ENCODE results near the gene XRCC4.

The XRCC4 gene

DNA sequence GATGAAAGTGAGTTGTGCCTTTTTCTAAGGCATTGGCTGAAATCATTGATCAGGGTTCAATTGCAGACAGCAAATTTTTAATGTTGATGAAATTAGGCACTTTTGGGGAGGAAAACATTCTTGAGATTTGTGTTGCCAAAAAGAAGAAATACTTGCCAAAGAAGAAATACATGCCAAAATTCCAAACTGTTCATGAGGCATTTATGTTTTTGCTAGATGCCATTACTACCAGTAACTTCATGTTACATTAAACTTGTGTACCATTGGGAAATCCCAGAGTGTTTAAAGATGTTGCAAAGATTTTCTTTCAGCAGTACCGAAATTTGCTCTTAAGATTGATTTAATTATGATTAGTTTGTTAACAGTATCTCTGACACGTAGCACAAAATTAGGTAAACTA is 7.0 kb downstream of the XRCC4 start:
- H3K79me1 ChIP-seq (ENCODE audit: low read depth, low read length), result no peaks in the 10 kb centered on the region
- WGBS, 2 donors (ENCODE audit: extremely low coverage in 2 of 2, insufficient read length in 2 of 2, insufficient replicate concordance in 1 of 2), result no CpG with 5 or more reads among the region's 2 CpGs
- H2AFZ ChIP-seq (ENCODE audit: low read length), result no peak overlapping the region
- no peak overlapping the region for H4K8ac ChIP-seq (ENCODE audit: low read depth, low read length)
- H3K27me3 ChIP-seq (ENCODE audit: control insufficient read depth in 3 of 3, insufficient read depth in 3 of 3, low read depth in 1 of 3, low read length in 3 of 3), result no peaks in the 10 kb centered on the region
- H4K91ac ChIP-seq (ENCODE audit: low read depth, low read length, poor library complexity), result no peak overlapping the region
- no peak for DNase-seq (ENCODE audit: low spot score)
- no peak overlapping the region for H3K27ac ChIP-seq (replicated peaks; ENCODE audit: low read length)
- H3K9ac ChIP-seq (ENCODE audit: low read depth, low read length, poor library complexity), result no peak overlapping the region
- no peak overlapping the region for H3K23ac ChIP-seq (ENCODE audit: low read depth, low read length, poor library complexity)
- no peak overlapping the region for H3K14ac ChIP-seq (ENCODE audit: low read length)
- H3K4me2 ChIP-seq (ENCODE audit: insufficient read depth, low read length, poor library complexity, severe bottlenecking), result no peak overlapping the region
- no peak overlapping the region for H2BK120ac ChIP-seq (ENCODE audit: low read depth, low read length)
- H3K4me1 ChIP-seq (ENCODE audit: control insufficient read depth in 2 of 2, insufficient read depth in 1 of 2, low read depth in 1 of 2, low read length in 2 of 2), result no peaks in the 10 kb centered on the region
- no peak overlapping the region for H3K18ac ChIP-seq (ENCODE audit: low read length)
- H3K36me3 ChIP-seq (replicated peaks in 1 of 2; ENCODE audit: control insufficient read depth in 2 of 2, insufficient read depth in 2 of 2, low read length in 2 of 2), result no peaks in the 10 kb centered on the region
- no peak overlapping the region for H2BK5ac ChIP-seq (ENCODE audit: low read length)
- no peaks in the 10 kb centered on the region for H3K9me3 ChIP-seq (replicated peaks in 1 of 2; ENCODE audit: control insufficient read depth in 2 of 2, insufficient read depth in 1 of 2, low read depth in 1 of 2, low read length in 2 of 2)
- H3K4ac ChIP-seq (ENCODE audit: low read length), result no peak overlapping the region
- H2BK15ac ChIP-seq (ENCODE audit: low read length), result no peak overlapping the region
- no peak overlapping the region for H2BK12ac ChIP-seq (ENCODE audit: low read length)
- no peak overlapping the region for H2AK5ac ChIP-seq (ENCODE audit: low read depth, low read length)
- H3K4me3 ChIP-seq (ENCODE audit: low read length in 2 of 2), result no peak overlapping the region

DNA sequence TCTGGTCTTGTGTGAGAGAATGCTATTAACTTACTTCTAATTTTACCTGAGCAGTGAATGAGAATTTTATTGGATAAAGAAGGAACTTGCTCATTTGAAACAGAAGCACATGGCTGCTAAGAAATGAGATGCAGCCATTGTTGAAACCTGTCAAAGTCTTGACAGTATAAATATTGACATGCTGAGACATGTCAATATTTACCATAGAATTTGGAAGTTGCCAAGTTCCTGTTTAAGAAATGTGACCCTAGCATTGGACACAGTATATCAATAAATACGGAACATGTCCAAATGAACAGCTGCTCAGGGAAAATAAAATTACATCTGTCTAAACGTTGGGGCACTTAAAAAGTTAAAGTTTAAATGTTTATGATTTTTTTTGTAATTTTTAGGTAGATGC is 7.8 kb downstream of the XRCC4 start:
- no peak overlapping the region for H2AK5ac ChIP-seq (ENCODE audit: low read depth, low read length)
- H3K18ac ChIP-seq (ENCODE audit: low read length), result no peak overlapping the region
- no peak overlapping the region for H3K23ac ChIP-seq (ENCODE audit: low read depth, low read length, poor library complexity)
- no peak overlapping the region for H2BK120ac ChIP-seq (ENCODE audit: low read depth, low read length)
- H3K14ac ChIP-seq (ENCODE audit: low read length), result no peak overlapping the region
- no peak overlapping the region for H3K9ac ChIP-seq (ENCODE audit: low read depth, low read length, poor library complexity)
- no peak overlapping the region for H4K8ac ChIP-seq (ENCODE audit: low read depth, low read length)
- H3K27ac ChIP-seq (replicated peaks; ENCODE audit: low read length), result no peak overlapping the region
- H4K91ac ChIP-seq (ENCODE audit: low read depth, low read length, poor library complexity), result no peak overlapping the region
- H3K36me3 ChIP-seq (replicated peaks in 1 of 2; ENCODE audit: control insufficient read depth in 2 of 2, insufficient read depth in 2 of 2, low read length in 2 of 2), result no peaks in the 10 kb centered on the region
- H2BK12ac ChIP-seq (ENCODE audit: low read length), result no peak overlapping the region
- H3K4me1 ChIP-seq (ENCODE audit: control insufficient read depth in 2 of 2, insufficient read depth in 1 of 2, low read depth in 1 of 2, low read length in 2 of 2), result no peaks in the 10 kb centered on the region
- WGBS, 2 donors (ENCODE audit: extremely low coverage in 2 of 2, insufficient read length in 2 of 2, insufficient replicate concordance in 1 of 2), result no CpG with 5 or more reads among the region's 2 CpGs
- H3K9me3 ChIP-seq (replicated peaks in 1 of 2; ENCODE audit: control insufficient read depth in 2 of 2, insufficient read depth in 1 of 2, low read depth in 1 of 2, low read length in 2 of 2), result peaks cover 0 to 4% of the 10 kb centered on the region in 2 donors
- H2BK15ac ChIP-seq (ENCODE audit: low read length), result no peak overlapping the region
- H3K27me3 ChIP-seq (ENCODE audit: control insufficient read depth in 3 of 3, insufficient read depth in 3 of 3, low read depth in 1 of 3, low read length in 3 of 3), result no peaks in the 10 kb centered on the region
- no peak overlapping the region for H3K4me3 ChIP-seq (ENCODE audit: low read length in 2 of 2)
- H2BK5ac ChIP-seq (ENCODE audit: low read length), result no peak overlapping the region
- no peaks in the 10 kb centered on the region for H3K79me1 ChIP-seq (ENCODE audit: low read depth, low read length)
- no peak overlapping the region for H3K4ac ChIP-seq (ENCODE audit: low read length)
- no peak overlapping the region for H3K4me2 ChIP-seq (ENCODE audit: insufficient read depth, low read length, poor library complexity, severe bottlenecking)
- H2AFZ ChIP-seq (ENCODE audit: low read length), result no peak overlapping the region
- DNase-seq (ENCODE audit: low spot score), result no peak

DNA sequence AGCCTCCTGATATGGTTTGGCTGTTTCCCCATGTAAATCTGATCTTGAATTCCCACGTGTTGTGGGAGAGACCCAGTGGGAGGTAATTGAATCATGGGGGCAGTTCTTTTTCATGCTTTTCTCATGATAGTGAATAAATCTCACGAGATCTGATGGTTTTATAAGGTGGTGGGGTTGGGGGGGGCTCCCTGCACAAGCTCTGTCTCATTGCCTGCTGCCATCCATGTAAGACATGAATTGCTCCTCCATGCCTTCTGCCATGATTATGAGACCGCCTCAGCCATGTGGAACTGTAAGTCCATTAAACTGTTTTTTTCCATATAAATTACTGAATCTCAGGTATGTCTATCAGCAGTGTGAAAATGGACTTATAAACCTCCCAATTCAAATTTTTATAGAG is 12.8 kb downstream of the XRCC4 start:
- no peaks in the 10 kb centered on the region for H3K27me3 ChIP-seq (ENCODE audit: control insufficient read depth in 3 of 3, insufficient read depth in 3 of 3, low read depth in 1 of 3, low read length in 3 of 3)
- H3K4ac ChIP-seq (ENCODE audit: low read length), result no peak overlapping the region
- no CpG with 5 or more reads among the region's 3 CpGs for WGBS, 2 donors (ENCODE audit: extremely low coverage in 2 of 2, insufficient read length in 2 of 2, insufficient replicate concordance in 1 of 2)

DNA sequence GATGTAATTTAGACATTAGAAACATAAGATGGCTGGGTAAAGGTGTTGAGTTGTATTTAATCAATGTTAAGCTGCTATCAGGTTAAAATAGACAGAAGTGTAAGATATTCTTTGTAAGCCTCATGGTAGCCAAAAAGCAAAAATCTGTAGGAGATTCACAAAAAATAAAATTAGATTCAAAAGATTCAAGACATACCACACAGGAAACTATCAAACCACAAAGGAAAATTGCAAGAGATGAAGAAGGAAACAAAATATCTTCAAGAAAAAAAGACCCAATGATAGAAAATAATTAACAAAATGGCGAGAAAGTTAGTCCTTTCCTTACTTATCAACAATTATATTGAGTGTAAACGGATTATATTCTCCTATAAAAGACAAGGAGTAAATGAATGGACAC is 15.3 kb downstream of the XRCC4 start:
- DNase-seq (ENCODE audit: low spot score), result no peak
- Histone ChIP-seq H4K91ac (ENCODE audit: low read depth, low read length, poor library complexity) (no peak overlapping the region), H3K36me3 (replicated peaks in 1 of 2; ENCODE audit: control insufficient read depth in 2 of 2, insufficient read depth in 2 of 2, low read length in 2 of 2) (no peaks in the 10 kb centered on the region), H3K9me3 (replicated peaks in 1 of 2; ENCODE audit: control insufficient read depth in 2 of 2, insufficient read depth in 1 of 2, low read depth in 1 of 2, low read length in 2 of 2) (peaks cover 2 to 22% of the 10 kb centered on the region in 2 donors), H3K4me3 (ENCODE audit: low read length in 2 of 2) (no peak overlapping the region), H3K27ac (replicated peaks; ENCODE audit: low read length) (no peak overlapping the region), H3K27me3 (ENCODE audit: control insufficient read depth in 3 of 3, insufficient read depth in 3 of 3, low read depth in 1 of 3, low read length in 3 of 3) (no peaks in the 10 kb centered on the region), H3K18ac (ENCODE audit: low read length) (no peak overlapping the region), H3K9ac (ENCODE audit: low read depth, low read length, poor library complexity) (no peak overlapping the region), H3K4me1 (ENCODE audit: control insufficient read depth in 2 of 2, insufficient read depth in 1 of 2, low read depth in 1 of 2, low read length in 2 of 2) (no peaks in the 10 kb centered on the region), H4K8ac (ENCODE audit: low read depth, low read length) (no peak overlapping the region), H2BK5ac (ENCODE audit: low read length) (no peak overlapping the region), H2BK15ac (ENCODE audit: low read length) (no peak overlapping the region), H2AFZ (ENCODE audit: low read length) (no peak overlapping the region), H3K14ac (ENCODE audit: low read length) (no peak overlapping the region), H2BK120ac (ENCODE audit: low read depth, low read length) (no peak overlapping the region), H3K23ac (ENCODE audit: low read depth, low read length, poor library complexity) (no peak overlapping the region), H3K79me1 (ENCODE audit: low read depth, low read length) (no peaks in the 10 kb centered on the region), H2BK12ac (ENCODE audit: low read length) (no peak overlapping the region), H3K4ac (ENCODE audit: low read length) (no peak overlapping the region), H2AK5ac (ENCODE audit: low read depth, low read length) (no peak overlapping the region), H3K4me2 (ENCODE audit: insufficient read depth, low read length, poor library complexity, severe bottlenecking) (no peak overlapping the region)
- no CpG with 5 or more reads among the region's 2 CpGs for WGBS, 2 donors (ENCODE audit: extremely low coverage in 2 of 2, insufficient read length in 2 of 2, insufficient replicate concordance in 1 of 2)

More for the DNA sequence above, 12.8 kb downstream of the XRCC4 start:
- DNase-seq (ENCODE audit: low spot score), result no peak
- Histone ChIP-seq H3K14ac (ENCODE audit: low read length) (no peak overlapping the region), H2BK15ac (ENCODE audit: low read length) (no peak overlapping the region), H3K9ac (ENCODE audit: low read depth, low read length, poor library complexity) (no peak overlapping the region), H2AFZ (ENCODE audit: low read length) (no peak overlapping the region), H4K91ac (ENCODE audit: low read depth, low read length, poor library complexity) (no peak overlapping the region), H2BK120ac (ENCODE audit: low read depth, low read length) (no peak overlapping the region), H3K79me1 (ENCODE audit: low read depth, low read length) (no peaks in the 10 kb centered on the region), H3K4me3 (ENCODE audit: low read length in 2 of 2) (no peak overlapping the region), H3K23ac (ENCODE audit: low read depth, low read length, poor library complexity) (no peak overlapping the region), H3K9me3 (replicated peaks in 1 of 2; ENCODE audit: control insufficient read depth in 2 of 2, insufficient read depth in 1 of 2, low read depth in 1 of 2, low read length in 2 of 2) (peaks cover 2 to 22% of the 10 kb centered on the region in 2 donors), H3K18ac (ENCODE audit: low read length) (no peak overlapping the region), H3K27ac (replicated peaks; ENCODE audit: low read length) (no peak overlapping the region), H3K4me1 (ENCODE audit: control insufficient read depth in 2 of 2, insufficient read depth in 1 of 2, low read depth in 1 of 2, low read length in 2 of 2) (no peaks in the 10 kb centered on the region), H4K8ac (ENCODE audit: low read depth, low read length) (no peak overlapping the region), H2AK5ac (ENCODE audit: low read depth, low read length) (no peak overlapping the region), H2BK12ac (ENCODE audit: low read length) (no peak overlapping the region), H3K4me2 (ENCODE audit: insufficient read depth, low read length, poor library complexity, severe bottlenecking) (no peak overlapping the region), H2BK5ac (ENCODE audit: low read length) (no peak overlapping the region), H3K36me3 (replicated peaks in 1 of 2; ENCODE audit: control insufficient read depth in 2 of 2, insufficient read depth in 2 of 2, low read length in 2 of 2) (no peaks in the 10 kb centered on the region)
